Stimulated activated CD8-positive, alpha-beta memory T cell treated with anti-CD3 and anti-CD28 coated beads, Interleukin-7, amount 100 ng/mL, for 4 hours (primary cell): ENCODE data around the gene DUS4L.

Experiments used
- DNase-seq, 2 donors: peaks; one replicate each; pipeline ENCODE4 v3.0.0-alpha.2; 2020; ENCODE audit warnings: low read depth in 2 of 2

DUS4L gene

GRCh38 chr7:107579885-107580715 is 16.3 kb downstream of the DUS4L start, which contains the start of gene BCAP29:
Gene BCAP29, plus strand, starts transcription at chr7:107580246. Its CDS starts 527 bp downstream, at chr7:107580773.
- DNase-seq, result peak; percentile 16 to 69

- DNase-seq, result no peak
These were observed 17.1 kb downstream of the DUS4L start for GRCh38 chr7:107580716-107581383.

GRCh38 chr7:107581387-107582013 is 17.7 kb downstream of the DUS4L start:
- no peak for DNase-seq

GRCh38 chr7:107582875-107583274 is 19.1 kb downstream of the DUS4L start:
- no peak for DNase-seq

- DNase-seq, result no peak
These were observed 20.9 kb downstream of the DUS4L start for GRCh38 chr7:107584716-107585115.

GRCh38 chr7:107588529-107589130 is 24.9 kb downstream of the DUS4L start:
- DNase-seq, result no peak

- DNase-seq, result no peak
These were observed 27.6 kb downstream of the DUS4L start for GRCh38 chr7:107591421-107591820.

- no peak for DNase-seq
These were observed 28.7 kb downstream of the DUS4L start for GRCh38 chr7:107592361-107593024.

GRCh38 chr7:107593025-107593410 is 29.2 kb downstream of the DUS4L start:
- DNase-seq, result no peak

- DNase-seq, result no peak
These were observed 31.4 kb downstream of the DUS4L start for GRCh38 chr7:107594961-107595737.

GRCh38 chr7:107596881-107597581 is 33.3 kb downstream of the DUS4L start:
- no peak for DNase-seq

GRCh38 chr7:107597582-107597916 is 33.8 kb downstream of the DUS4L start:
- no peak for DNase-seq

GRCh38 chr7:107597953-107598352 is 34.2 kb downstream of the DUS4L start:
- DNase-seq, result no peak

- no peak for DNase-seq
These were observed 35.5 kb downstream of the DUS4L start for GRCh38 chr7:107599262-107599661.

GRCh38 chr7:107600816-107601215 is 37.0 kb downstream of the DUS4L start:
- DNase-seq, result no peak

GRCh38 chr7:107605218-107605815 is 41.5 kb downstream of the DUS4L start:
- DNase-seq, result no peak

- DNase-seq, result no peak
These were observed 42.5 kb downstream of the DUS4L start for GRCh38 chr7:107606303-107606702.

- no peak for DNase-seq
These were observed 46.1 kb downstream of the DUS4L start for GRCh38 chr7:107609811-107610261.

- no peak for DNase-seq
These were observed 46.6 kb downstream of the DUS4L start for GRCh38 chr7:107610323-107610722.

GRCh38 chr7:107613439-107613838 is 49.7 kb downstream of the DUS4L start:
- no peak for DNase-seq
